Activated T-cell treated with anti-CD3 and anti-CD28 coated beads, Interleukin-2, amount 50 U/mL, for 4 hours (primary cell): ENCODE data around the gene SPTBN5. TPM values are rescaled to one million over a fixed set of nuclear protein-coding genes. Genes with fewer than 3 reads are reported as not detected.

Experiments
- ATAC-seq, 2 donors: fragments of 200-7000 bp; cut with Tn5 transposase; one replicate each; pipeline ENCODE4 v1.10.0; 2021
- DNase-seq: peaks from one replicate; pipeline ENCODE4 v3.0.0-alpha.2; 2020
- H3K27me3 Mint-ChIP-seq: one replicate; pipeline ENCODE4 v1.8.0; 2021; ENCODE audit warnings: low read depth, mixed read lengths
- H3K36me3 Mint-ChIP-seq: one replicate; pipeline ENCODE4 v1.8.0; 2022; ENCODE audit warnings: mixed read lengths; ENCODE audit not compliant: insufficient read depth
- H3K4me1 Mint-ChIP-seq: one replicate; pipeline ENCODE4 v1.8.0; 2021; ENCODE audit warnings: low read depth, mixed read lengths
- H3K4me3 Mint-ChIP-seq: one replicate; pipeline ENCODE4 v1.8.0; 2021; ENCODE audit warnings: mild to moderate bottlenecking, moderate library complexity, mixed read lengths
- H3K9me3 Mint-ChIP-seq: one replicate; pipeline ENCODE4 v1.8.0; 2021; ENCODE audit warnings: mixed read lengths
- total RNA-seq, 3 donors: library from RNA; stranded (reverse); gene quantifications; one replicate each; pipeline ENCODE4 v1.2.1, GENCODE V29; 2021

SPTBN5 gene
- total RNA-seq, 3 donors from 2014 or later = 0.16 to 0.69 (median 0.46) TPM

DNA sequence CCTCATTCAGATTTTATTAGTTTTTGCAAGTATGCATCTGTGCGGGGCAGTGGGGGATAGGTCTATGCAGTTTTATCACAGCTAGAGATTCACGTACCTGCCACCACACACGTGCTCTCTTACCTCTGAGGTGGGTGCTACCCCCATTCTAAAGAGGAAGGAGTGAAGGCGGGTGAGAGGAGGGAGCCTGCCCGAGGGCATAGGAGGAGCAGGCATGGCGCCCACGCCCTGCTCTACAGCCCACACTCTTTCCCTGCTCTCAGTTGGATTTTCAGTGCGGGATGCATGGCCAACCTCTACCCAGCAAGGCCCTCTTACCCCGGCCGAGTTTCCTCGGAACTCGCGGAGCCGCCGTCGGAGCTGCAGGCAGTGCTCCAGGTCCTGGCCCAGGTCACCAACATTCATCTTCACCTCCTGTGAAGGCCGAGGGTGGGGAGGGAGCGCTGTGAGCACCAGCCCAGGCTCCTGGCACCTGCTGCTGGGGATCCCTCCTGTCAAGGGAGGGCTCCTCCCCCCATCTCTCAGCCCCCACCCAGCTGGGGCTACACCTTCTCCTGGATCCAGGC lies 28.3 kb downstream of the SPTBN5 start:
- Mint-ChIP-seq H3K4me3 (no peak overlapping the region), H3K36me3 (no peaks in the 10 kb centered on the region), H3K4me1 (peaks cover 5% of the 10 kb centered on the region), H3K27me3 (no peaks in the 10 kb centered on the region), H3K9me3 (no peaks in the 10 kb centered on the region)
- no peak for DNase-seq
- ATAC-seq = no peak

DNA sequence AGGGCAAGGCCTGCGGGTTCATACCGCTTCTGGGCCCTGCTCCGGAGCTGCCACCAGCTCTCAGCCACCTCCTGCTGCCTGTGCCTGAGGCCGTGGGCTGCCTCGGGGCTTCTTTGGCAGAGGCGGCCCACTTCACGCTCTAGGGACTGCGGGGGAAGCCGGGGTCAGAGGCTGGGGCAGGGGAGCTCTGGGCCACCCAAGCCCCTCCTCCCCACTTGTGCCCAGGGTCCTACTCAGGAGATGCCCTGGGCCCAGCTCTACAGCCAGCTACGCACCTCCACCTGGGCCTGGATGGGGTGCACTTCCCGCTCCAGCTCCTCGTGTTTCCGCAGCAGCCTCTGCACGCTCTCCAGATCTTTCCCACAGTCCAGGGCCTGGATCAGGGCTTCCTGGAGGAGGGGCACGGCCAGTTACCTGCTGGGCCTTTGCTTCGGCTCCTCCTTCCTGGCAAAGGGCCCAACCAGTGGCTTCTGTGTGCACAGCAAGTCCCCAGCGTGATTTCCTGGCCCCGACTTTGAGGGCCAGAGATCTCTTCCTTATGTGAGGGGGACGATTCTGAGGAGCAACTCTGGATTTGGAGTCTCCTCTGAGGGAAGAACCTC lies 31.2 kb downstream of the SPTBN5 start:
- ATAC-seq = no peak
- Mint-ChIP-seq H3K27me3 (no peaks in the 10 kb centered on the region), H3K4me1 (peaks cover 8% of the 10 kb centered on the region), H3K9me3 (no peaks in the 10 kb centered on the region), H3K4me3 (no peak overlapping the region), H3K36me3 (no peaks in the 10 kb centered on the region)
- no peak for DNase-seq

DNA sequence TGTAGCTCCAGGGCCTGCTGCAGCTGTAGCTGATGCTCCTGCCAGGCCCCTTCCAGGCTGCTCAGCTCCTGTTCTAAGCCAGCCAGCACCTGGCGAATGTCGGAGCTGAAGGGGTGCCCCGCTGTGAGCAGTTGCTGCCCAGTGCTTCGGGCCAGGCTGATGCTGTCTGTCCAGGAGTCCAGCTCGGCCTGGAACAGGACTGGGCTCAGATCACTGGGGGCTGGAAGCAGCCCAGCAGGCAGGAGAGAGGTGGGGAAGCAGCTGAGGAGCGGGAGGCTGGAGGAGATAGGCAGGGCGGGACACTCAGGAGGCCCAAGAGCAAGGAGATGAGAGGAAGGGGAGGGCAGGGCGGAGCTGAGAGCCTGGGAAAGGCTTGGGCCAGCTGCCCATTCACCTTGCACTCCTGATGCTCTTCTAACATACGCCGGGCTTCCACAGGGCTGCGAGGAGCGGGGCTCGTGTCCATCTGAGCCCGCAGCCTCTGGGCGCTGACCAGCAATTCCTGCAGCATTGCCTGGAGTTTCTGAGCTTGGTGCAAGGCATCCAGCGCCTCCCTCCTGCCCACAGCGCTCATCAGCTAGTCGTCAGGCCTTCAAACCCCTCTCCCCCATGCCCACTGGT lies 32.0 kb downstream of the SPTBN5 start:
- ATAC-seq = no peak
- Mint-ChIP-seq H3K9me3 (no peaks in the 10 kb centered on the region), H3K4me3 (no peak overlapping the region), H3K36me3 (no peaks in the 10 kb centered on the region), H3K4me1 (peaks cover 8% of the 10 kb centered on the region), H3K27me3 (no peaks in the 10 kb centered on the region)
- DNase-seq = no peak

DNA sequence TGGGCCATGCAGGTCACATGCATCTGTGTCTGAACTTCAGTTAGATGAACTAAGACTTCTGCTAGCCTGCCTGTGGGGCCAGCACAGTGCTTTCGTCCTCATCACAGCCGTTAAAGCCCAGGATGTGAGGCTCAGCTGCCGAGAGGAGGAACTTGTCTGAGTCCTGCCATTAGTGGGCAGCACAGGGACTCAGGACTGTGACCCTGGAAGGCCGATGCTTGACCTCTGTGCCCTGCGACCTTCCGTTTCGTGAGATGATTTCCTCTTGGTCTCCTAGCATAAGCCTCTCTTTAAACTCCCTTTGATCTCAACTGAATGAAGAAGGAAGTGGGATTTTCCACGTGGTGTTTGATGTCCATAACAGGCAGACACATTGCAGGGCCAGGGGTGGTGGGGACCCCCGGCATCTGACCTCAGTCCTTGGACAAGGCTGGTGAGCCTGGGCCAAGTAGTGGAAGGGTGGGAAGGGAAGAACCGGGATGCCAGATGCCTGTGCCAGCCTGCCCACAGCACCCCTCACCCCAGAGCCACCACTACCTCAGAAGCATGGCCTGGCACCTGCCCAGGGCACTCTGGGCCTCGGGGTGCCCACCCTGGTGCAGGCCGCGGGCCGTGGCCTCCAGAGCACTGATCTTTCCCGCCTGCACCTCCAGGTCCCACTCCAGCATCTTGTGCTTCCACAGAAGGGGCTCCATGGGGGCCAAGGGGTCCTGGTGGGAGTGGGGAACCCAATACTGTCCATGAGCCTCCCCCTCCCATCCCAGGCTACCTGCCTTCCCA lies 33.6 kb downstream of the SPTBN5 start:
- Mint-ChIP-seq H3K4me3 (no peak overlapping the region), H3K27me3 (no peaks in the 10 kb centered on the region), H3K36me3 (no peaks in the 10 kb centered on the region), H3K4me1 (peaks cover 8% of the 10 kb centered on the region), H3K9me3 (no peaks in the 10 kb centered on the region)
- DNase-seq = no peak
- ATAC-seq = peak in 1 of 2 donors; percentile 10

DNA sequence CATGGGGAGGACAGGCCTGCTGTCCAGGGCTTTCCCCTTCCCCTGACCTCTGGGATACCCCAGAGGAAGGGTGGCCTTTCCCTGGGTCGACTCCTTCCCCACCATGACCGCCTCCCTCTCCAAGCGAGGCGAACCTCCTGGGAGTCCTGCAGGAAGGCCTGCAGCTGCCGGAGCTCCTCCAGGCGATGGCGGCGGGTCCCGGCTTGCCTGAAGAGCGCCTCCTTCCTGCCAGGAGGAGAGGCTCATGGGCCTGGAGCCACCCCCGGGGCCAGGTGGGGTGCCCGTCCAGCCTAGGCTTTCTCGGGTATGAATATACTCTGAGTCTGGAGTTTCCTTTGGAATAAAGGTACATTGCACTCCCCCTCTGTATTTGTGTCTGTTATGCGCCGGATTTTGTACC lies 35.1 kb downstream of the SPTBN5 start:
- no peak for ATAC-seq
- H3K27me3 Mint-ChIP-seq = no peaks in the 10 kb centered on the region
- H3K36me3 Mint-ChIP-seq = no peaks in the 10 kb centered on the region
- H3K9me3 Mint-ChIP-seq = no peaks in the 10 kb centered on the region
- no peak overlapping the region for H3K4me3 Mint-ChIP-seq
- peaks cover 8% of the 10 kb centered on the region for H3K4me1 Mint-ChIP-seq
- DNase-seq = no peak

DNA sequence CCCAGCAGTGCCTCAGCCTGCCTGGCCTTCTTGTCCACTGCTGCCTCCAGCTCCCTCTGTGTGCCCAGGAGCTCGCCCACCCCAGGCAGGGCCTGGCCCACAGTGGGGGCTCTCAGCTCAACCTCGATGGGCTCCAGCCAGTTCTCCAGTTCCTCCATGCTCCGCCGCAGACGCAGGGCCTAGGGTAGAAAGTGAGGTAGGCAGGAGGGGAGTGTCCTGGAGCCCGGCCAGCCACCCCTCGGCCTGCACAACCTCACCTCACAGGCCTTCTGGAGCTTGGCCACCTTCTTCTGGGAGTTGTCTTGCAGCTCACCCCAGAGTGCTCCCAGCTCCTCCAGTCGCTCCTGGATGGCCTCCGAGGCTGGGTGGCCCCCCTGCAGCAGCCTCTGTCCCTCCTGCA lies 36.5 kb downstream of the SPTBN5 start:
- H3K4me1 Mint-ChIP-seq = peaks cover 5% of the 10 kb centered on the region
- no peak overlapping the region for H3K4me3 Mint-ChIP-seq
- H3K9me3 Mint-ChIP-seq = no peaks in the 10 kb centered on the region
- DNase-seq (no peak), ATAC-seq (no peak)
- no peaks in the 10 kb centered on the region for H3K27me3 Mint-ChIP-seq
- H3K36me3 Mint-ChIP-seq = no peaks in the 10 kb centered on the region

DNA sequence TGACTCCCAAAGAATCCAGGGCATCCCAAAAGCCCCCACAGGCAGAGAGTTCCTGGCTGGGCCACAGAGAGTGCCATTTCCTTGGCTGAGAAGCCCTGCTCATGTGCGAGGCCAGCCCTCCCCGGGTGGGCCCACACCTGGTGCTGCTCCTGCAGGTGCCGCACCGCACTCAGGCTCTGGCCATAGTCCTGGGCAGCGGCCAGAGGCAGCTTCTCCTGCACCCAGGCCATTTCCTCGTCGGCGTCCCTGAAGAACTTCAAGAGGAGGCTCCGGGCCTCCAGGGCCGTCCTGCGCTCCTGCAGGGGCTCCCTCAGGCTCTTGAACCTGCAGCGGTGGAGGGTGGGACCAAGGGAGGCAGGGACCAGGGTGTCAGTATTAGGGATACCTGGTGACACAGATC lies 37.1 kb downstream of the SPTBN5 start:
- no peaks in the 10 kb centered on the region for H3K9me3 Mint-ChIP-seq
- ATAC-seq (no peak), DNase-seq (no peak)
- peaks cover 5% of the 10 kb centered on the region for H3K4me1 Mint-ChIP-seq
- no peaks in the 10 kb centered on the region for H3K27me3 Mint-ChIP-seq
- no peak overlapping the region for H3K4me3 Mint-ChIP-seq
- H3K36me3 Mint-ChIP-seq = no peaks in the 10 kb centered on the region

DNA sequence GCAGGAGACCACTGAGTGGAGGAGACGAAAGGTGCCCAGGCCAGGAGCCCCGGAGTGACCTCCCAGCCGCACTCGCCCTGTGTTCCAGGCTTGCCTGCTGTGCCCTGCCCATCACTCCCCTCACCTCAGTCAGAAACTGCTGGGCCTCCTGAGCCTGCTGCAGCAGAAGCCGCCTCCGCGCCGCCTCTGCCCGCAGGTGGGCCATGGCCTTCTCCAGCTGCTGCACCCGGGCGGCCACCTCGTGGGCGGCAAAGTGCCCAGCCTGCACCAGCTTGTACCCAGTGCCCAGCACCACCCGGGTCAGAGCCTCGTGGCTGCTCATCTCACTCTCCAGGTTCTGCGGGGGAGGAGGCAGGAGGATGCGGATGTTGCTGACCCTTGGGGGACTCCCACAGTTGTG lies 37.6 kb downstream of the SPTBN5 start:
- H3K4me1 Mint-ChIP-seq = peaks cover 5% of the 10 kb centered on the region
- no peaks in the 10 kb centered on the region for H3K27me3 Mint-ChIP-seq
- ATAC-seq (no peak), DNase-seq (no peak)
- H3K4me3 Mint-ChIP-seq = no peak overlapping the region
- H3K9me3 Mint-ChIP-seq = no peaks in the 10 kb centered on the region
- no peaks in the 10 kb centered on the region for H3K36me3 Mint-ChIP-seq

DNA sequence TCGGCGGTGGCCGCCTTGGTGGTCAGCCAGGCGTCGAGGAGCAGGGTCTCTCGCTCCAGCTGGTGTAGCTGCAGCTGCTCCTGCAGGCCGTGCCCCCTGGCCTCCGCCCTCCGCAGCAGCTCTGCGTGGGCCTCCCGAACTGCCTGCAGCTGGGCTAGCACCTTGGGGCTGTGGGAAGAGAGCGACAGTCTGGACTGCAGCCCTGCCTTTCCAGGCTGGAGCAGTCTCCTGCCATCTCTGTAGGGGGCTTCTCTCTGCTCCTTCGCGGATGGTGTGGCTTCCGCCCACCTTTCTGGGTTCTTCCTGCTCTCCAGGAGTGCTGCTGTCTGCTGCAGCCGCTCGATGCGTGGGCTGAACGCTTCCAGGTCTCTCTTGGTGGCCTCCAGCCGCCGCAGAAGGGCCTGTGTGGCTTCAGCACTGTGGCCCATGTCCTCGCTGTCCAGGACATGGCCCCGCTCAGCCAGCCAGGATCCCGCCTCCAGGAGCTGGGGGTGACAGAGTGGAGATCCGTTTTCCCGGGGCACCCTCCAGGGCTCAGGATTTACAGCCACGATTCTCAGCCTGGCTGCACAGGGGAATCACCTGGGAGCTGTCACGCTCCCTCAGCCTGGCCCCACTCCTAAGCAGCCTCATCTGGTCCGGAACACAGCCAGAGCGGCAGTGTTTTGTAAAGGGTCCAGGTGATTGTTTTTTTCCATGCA lies 38.4 kb downstream of the SPTBN5 start:
- H3K4me1 Mint-ChIP-seq = peaks cover 5% of the 10 kb centered on the region
- no peak overlapping the region for H3K4me3 Mint-ChIP-seq
- DNase-seq (no peak), ATAC-seq (no peak)
- H3K9me3 Mint-ChIP-seq = no peaks in the 10 kb centered on the region
- no peaks in the 10 kb centered on the region for H3K27me3 Mint-ChIP-seq
- H3K36me3 Mint-ChIP-seq = no peaks in the 10 kb centered on the region

DNA sequence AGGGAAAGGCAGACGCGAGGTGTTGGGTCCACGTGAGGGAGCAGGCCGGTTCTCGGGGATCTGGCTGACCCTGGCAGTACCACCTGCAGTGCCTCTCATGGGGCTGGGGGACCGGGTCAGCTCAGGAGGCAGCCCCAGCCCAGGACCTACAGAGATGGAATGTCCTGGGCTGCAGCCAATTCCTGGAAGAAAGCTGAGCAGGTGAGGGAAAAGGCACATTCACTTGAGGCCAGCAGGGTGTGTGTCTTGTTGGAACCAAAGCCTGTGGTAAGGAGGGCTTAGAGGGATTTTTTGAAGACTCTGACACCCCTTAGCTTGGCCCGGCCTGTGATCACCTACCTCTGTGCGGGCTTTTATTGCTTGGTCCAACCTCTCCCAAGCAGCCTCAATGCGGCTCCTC lies 39.4 kb downstream of the SPTBN5 start:
- no peak for DNase-seq
- Mint-ChIP-seq H3K27me3 (no peaks in the 10 kb centered on the region), H3K36me3 (no peaks in the 10 kb centered on the region), H3K9me3 (no peaks in the 10 kb centered on the region), H3K4me1 (no peaks in the 10 kb centered on the region), H3K4me3 (no peak overlapping the region)
- ATAC-seq = no peak

DNA sequence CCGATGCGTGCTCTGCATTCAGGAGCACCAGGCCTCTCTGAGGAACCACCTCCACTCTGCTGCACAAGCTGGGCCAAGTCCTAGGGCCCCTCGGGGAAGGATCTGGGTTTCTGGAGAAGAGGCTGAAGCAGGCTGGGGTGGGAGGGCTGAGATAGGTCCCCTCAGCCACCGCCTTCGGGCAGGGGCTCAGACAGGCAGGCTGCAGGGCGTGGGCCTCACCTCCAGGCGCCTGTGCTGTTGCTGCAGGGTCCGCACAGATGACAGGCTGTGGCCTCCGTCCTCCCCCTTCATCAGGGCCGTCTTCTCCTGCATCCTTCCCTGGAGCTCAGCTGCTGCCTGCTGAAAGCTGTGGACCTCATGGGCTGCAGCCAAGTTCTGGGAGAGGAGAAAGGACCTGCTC lies 40.0 kb downstream of the SPTBN5 start:
- no peak overlapping the region for H3K4me3 Mint-ChIP-seq
- no peaks in the 10 kb centered on the region for H3K9me3 Mint-ChIP-seq
- no peaks in the 10 kb centered on the region for H3K36me3 Mint-ChIP-seq
- ATAC-seq (no peak), DNase-seq (no peak)
- no peaks in the 10 kb centered on the region for H3K27me3 Mint-ChIP-seq
- H3K4me1 Mint-ChIP-seq = no peaks in the 10 kb centered on the region

DNA sequence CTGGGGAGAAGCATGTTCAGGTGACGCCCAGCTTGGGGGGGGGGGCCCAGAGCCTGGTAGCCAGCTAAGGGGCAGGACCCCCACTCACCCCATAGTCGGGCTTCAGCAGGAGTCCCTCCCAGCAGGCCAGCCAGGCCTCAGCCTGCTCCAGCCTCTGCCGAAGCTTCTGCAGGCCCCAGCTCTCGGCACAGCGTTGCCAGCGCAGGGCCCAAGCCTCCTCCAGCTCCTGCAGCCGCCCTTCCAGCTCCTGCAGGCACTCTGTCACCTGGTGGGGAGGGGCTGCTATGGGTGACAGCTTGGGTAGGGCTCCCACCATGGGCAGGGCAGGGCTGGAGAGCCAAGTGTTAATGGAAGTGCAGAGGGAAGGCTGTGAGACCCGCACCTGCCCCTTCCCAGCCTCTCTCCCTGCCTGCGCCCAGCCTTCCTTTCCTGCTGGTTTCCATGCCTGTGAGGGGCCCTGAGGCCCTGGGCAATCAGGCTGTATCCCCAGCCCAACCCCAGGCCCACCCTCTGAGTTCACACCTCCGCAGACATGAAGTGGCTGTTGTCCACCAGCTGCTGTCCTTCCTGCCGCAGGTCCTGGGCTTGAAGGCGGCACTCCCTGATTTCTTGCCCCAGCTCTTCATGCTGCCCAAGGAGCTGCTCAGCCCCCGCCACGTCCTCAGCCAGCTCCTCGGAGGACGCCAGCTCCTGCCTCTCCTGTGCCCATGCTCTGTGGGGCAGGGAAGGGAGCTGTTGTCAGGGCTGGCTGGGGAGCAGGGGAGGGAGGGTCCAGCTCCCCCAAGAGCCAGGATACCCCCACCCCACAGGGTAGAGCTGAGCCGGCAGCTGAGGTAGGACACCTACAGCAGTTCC lies 40.9 kb downstream of the SPTBN5 start:
- ATAC-seq (no peak), DNase-seq (no peak)
- H3K36me3 Mint-ChIP-seq = peaks cover 6% of the 10 kb centered on the region
- H3K9me3 Mint-ChIP-seq = no peaks in the 10 kb centered on the region
- H3K4me3 Mint-ChIP-seq = no peak overlapping the region
- no peaks in the 10 kb centered on the region for H3K4me1 Mint-ChIP-seq
- no peaks in the 10 kb centered on the region for H3K27me3 Mint-ChIP-seq

DNA sequence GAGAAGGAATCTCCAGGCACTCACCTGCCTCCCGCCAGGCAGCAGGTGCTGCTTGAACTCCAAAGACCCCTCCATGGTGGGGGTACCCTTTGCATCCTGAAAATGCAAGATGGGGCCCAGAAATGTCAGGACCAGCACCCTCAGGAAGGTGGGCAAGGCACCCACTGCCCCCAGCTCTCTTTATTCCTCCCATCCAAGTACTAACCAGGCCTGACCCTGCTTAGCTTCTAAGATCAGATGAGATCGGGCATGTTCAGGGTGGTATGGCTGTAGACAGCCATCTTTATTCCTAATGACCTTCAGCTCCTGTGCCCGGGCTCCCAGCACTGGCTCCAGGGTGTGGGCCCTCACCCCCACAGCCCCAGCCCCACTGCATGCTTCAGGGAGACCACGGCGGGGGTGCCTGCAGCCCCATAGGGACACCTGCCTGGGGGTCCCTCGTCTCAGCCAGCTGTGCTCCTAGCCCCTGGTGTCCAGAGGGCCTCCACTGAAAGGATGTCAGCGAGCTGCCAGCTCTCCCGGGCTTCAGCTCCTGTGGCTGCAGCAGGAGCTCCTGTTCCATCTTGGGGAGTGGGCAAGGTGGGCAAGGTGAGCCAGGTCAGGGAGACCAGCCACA lies 42.0 kb downstream of the SPTBN5 start:
- ATAC-seq (no peak), DNase-seq (no peak)
- Mint-ChIP-seq H3K9me3 (no peaks in the 10 kb centered on the region), H3K4me1 (no peaks in the 10 kb centered on the region), H3K27me3 (no peaks in the 10 kb centered on the region), H3K36me3 (peaks cover 6% of the 10 kb centered on the region), H3K4me3 (no peak overlapping the region)
